Osteoblast (primary cell): ENCODE measurements around the gene ROBO2. TPM values are rescaled to one million over a fixed set of nuclear protein-coding genes. Genes with fewer than 3 reads are reported as not detected.

Experiments used
- DNase-seq: peaks from one replicate; pipeline ENCODE4 v3.0.0; 2011; ENCODE audit warnings: low spot score, mixed read lengths; ENCODE audit not compliant: insufficient read length; ENCODE audit errors: missing footprints
- H2AFZ ChIP-seq: 2 replicates; pipeline ENCODE4 v1.6.0; 2011; ENCODE audit warnings: mild to moderate bottlenecking, low read length
- H3K27ac ChIP-seq: 2 replicates; pipeline ENCODE4 v1.5.1; 2011; ENCODE audit warnings: mild to moderate bottlenecking, low read depth, low read length, moderate library complexity
- H3K27me3 ChIP-seq: 2 replicates; pipeline ENCODE4 v1.6.0; 2012; ENCODE audit warnings: mild to moderate bottlenecking, control low read depth, inconsistent platforms, low read length, moderate library complexity; ENCODE audit not compliant: insufficient read depth
- H3K36me3 ChIP-seq: 2 replicates; pipeline ENCODE4 v1.5.1; 2011; ENCODE audit warnings: mild to moderate bottlenecking, low read length, control low read depth, moderate library complexity; ENCODE audit not compliant: insufficient read depth
- H3K4me1 ChIP-seq: 2 replicates; pipeline ENCODE4 v1.5.1; 2011; ENCODE audit warnings: mild to moderate bottlenecking, low read length, control low read depth, moderate library complexity; ENCODE audit not compliant: insufficient read depth
- H3K4me2 ChIP-seq: 2 replicates; pipeline ENCODE4 v1.6.0; 2011; ENCODE audit warnings: mild to moderate bottlenecking, low read length; ENCODE audit not compliant: insufficient read depth
- H3K4me3 ChIP-seq: fragments of 200-600 bp; sonication (generic); 3 replicates; pipeline ENCODE4 v1.5.1; 2012; ENCODE audit warnings: mild to moderate bottlenecking, low read length, inconsistent platforms; ENCODE audit not compliant: insufficient read depth
- H3K79me2 ChIP-seq: 2 replicates; pipeline ENCODE4 v1.6.0; 2012; ENCODE audit warnings: mild to moderate bottlenecking, low read length, control low read depth, inconsistent platforms; ENCODE audit not compliant: insufficient read depth
- H3K9me3 ChIP-seq: 2 replicates; pipeline ENCODE4 v1.5.1; 2011; ENCODE audit warnings: low read depth, low read length, control low read depth
- H4K20me1 ChIP-seq: 2 replicates; pipeline ENCODE4 v1.6.0; 2012; ENCODE audit warnings: mild to moderate bottlenecking, low read length, control low read depth; ENCODE audit not compliant: insufficient read depth
- total RNA-seq: library from RNA; depleted of rRNA; stranded (reverse); fragments of >200 nt; gene quantifications from 2 replicates; pipeline ENCODE4 v1.2.3, GENCODE V29; 2012
- TF ChIP-seq, protein P1 (sequence below): IDR thresholded peaks from 2 replicates; pipeline ENCODE4 v1.5.1; 2011; ENCODE audit warnings: mild to moderate bottlenecking, low read depth, low read length, moderate library complexity; ENCODE audit errors: extremely low read depth

The ROBO2 gene
- total RNA-seq, 1 donor = 0.36 TPM

DNA sequence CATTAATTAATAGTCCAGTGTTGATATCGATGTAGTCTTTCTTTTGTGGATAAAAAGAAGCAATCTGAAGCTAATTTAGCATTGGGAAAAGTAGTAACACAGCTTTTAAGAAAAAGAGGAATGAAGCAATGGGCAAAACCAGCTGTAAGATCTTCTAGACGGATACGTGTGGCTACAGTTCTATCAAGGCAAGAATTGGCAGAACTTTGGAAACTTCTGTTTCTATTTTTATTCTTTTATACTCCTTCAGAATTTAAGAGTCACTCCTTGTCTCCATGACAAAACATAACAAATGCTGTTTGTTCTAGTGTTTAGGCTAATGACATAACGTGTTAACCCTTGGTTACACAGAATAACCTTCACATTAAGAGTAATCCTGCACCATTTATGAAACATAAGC, 289.2 kb downstream of the ROBO2 start:
- no peaks in the 10 kb centered on the region for H3K36me3 ChIP-seq
- H3K4me3 ChIP-seq = no peak overlapping the region
- no peaks in the 10 kb centered on the region for H3K27me3 ChIP-seq
- TF ChIP-seq, protein P1, sequence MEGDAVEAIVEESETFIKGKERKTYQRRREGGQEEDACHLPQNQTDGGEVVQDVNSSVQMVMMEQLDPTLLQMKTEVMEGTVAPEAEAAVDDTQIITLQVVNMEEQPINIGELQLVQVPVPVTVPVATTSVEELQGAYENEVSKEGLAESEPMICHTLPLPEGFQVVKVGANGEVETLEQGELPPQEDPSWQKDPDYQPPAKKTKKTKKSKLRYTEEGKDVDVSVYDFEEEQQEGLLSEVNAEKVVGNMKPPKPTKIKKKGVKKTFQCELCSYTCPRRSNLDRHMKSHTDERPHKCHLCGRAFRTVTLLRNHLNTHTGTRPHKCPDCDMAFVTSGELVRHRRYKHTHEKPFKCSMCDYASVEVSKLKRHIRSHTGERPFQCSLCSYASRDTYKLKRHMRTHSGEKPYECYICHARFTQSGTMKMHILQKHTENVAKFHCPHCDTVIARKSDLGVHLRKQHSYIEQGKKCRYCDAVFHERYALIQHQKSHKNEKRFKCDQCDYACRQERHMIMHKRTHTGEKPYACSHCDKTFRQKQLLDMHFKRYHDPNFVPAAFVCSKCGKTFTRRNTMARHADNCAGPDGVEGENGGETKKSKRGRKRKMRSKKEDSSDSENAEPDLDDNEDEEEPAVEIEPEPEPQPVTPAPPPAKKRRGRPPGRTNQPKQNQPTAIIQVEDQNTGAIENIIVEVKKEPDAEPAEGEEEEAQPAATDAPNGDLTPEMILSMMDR = no peak
- no peak overlapping the region for H2AFZ ChIP-seq
- H3K27ac ChIP-seq = no peak overlapping the region
- DNase-seq = no peak
- H3K4me1 ChIP-seq = no peaks in the 10 kb centered on the region
- H3K9me3 ChIP-seq = no peaks in the 10 kb centered on the region
- H3K79me2 ChIP-seq = no peaks in the 10 kb centered on the region
- H3K4me2 ChIP-seq = no peak overlapping the region
- no peaks in the 10 kb centered on the region for H4K20me1 ChIP-seq

DNA sequence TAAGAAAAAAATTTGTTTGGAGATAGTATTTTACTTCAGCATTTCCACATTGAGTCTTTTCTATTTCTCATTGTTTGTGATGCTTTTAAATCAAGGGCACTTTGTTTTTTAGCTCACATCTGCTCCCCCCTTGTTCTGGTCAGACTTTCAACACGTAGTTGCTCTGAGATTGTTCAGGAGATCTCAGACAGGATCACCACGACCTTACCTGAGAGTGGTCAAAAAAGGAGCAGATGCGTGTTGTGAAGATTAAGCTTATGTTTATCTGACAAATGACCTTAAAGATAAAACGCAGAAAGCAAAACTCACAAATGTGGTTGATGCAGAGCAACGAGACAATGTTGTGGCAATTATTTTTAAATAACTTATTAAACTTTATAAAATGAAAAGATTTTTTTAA, 298.3 kb downstream of the ROBO2 start:
- H3K27me3 ChIP-seq = no peaks in the 10 kb centered on the region
- H2AFZ ChIP-seq = no peak overlapping the region
- H3K36me3 ChIP-seq = no peaks in the 10 kb centered on the region
- no peaks in the 10 kb centered on the region for H3K79me2 ChIP-seq
- no peaks in the 10 kb centered on the region for H3K4me1 ChIP-seq
- H3K27ac ChIP-seq = no peak overlapping the region
- no peak overlapping the region for H3K4me3 ChIP-seq
- DNase-seq = no peak
- TF ChIP-seq, protein P1 = no peak
- H4K20me1 ChIP-seq = no peaks in the 10 kb centered on the region
- H3K4me2 ChIP-seq = no peak overlapping the region
- H3K9me3 ChIP-seq = peaks cover 2% of the 10 kb centered on the region

DNA sequence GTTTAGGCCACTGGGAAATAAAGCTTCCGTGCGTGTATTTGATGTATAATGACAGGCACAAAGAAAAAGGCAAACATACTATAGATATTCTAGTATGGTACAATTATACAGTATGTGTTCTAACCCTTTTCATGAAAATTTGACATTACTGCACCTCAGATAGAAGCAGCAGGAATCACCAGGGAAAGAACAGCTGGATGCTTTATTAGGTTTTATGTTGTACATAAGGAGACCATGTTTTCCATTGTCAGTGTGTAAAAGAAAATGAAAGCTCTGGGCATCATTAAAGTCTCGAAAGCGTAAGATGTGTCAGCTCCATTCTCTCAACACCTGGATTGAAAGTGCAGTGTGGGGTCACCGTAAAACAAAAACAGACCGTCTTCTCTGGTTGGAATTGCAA, 302.1 kb downstream of the ROBO2 start:
- Histone ChIP-seq H3K36me3 (no peaks in the 10 kb centered on the region), H3K4me2 (no peak overlapping the region), H3K27ac (no peak overlapping the region), H3K79me2 (no peaks in the 10 kb centered on the region), H3K27me3 (no peaks in the 10 kb centered on the region), H4K20me1 (no peaks in the 10 kb centered on the region), H3K4me1 (no peaks in the 10 kb centered on the region), H2AFZ (no peak overlapping the region), H3K4me3 (no peak overlapping the region), H3K9me3 (peaks cover 2% of the 10 kb centered on the region)
- DNase-seq = no peak
- TF ChIP-seq, protein P1 = no peak

DNA sequence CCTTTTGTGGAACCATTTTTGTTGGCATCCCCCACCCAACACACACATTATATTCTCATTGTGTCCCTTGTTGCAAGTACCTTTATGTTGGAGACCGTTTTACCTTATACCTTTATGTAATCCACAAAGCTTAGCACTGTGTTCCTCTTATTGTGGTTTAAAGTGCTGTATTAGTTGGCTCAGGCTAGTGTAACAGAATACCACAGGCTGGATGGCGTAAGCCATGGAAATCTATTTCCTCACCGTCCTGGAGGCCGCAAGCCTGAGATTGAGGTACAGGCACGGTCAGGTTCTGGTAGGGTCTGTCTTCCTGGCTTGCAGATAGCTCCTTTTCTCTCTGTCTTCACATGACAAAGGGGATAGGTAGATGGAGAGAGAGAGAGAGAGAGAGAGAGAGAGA, 302.8 kb downstream of the ROBO2 start:
- no peak overlapping the region for H3K4me3 ChIP-seq
- H3K4me2 ChIP-seq = no peak overlapping the region
- H4K20me1 ChIP-seq = no peaks in the 10 kb centered on the region
- H3K9me3 ChIP-seq = peaks cover 2% of the 10 kb centered on the region
- H3K79me2 ChIP-seq = no peaks in the 10 kb centered on the region
- TF ChIP-seq, protein P1 = no peak
- H2AFZ ChIP-seq = no peak overlapping the region
- H3K27me3 ChIP-seq = no peaks in the 10 kb centered on the region
- no peak for DNase-seq
- no peaks in the 10 kb centered on the region for H3K4me1 ChIP-seq
- H3K27ac ChIP-seq = no peak overlapping the region
- H3K36me3 ChIP-seq = no peaks in the 10 kb centered on the region
